ENCODE results near the gene MREG. TPM values are rescaled to one million over a fixed set of nuclear protein-coding genes. Genes with fewer than 3 reads are reported as not detected.
"Not testable (repeated sequence)": the region's sequence is repeated elsewhere in the genome, so short reads cannot be mapped to it uniquely, and the experiment has no call there.

Gene MREG
- total RNA-seq, 5 donors from 2014 or later (not counting 1 experiment from before 2014, with no cell fraction given) = 4.6 to 7.5 (median 6.3) TPM

GRCh38 chr2:215994911-215995310 lies 18.4 kb downstream of the MREG start:
- Histone ChIP-seq H3K4me3 (ENCODE audit: control insufficient read depth in 1 of 2, extremely low read depth in 1 of 2, low read length in 1 of 2) (no peak overlapping the region), H3K27ac (ENCODE audit: low read length) (no peak overlapping the region), H3K9me3 (no peaks in the 10 kb centered on the region), H3K27me3 (replicated peaks in 1 of 2; ENCODE audit: control insufficient read depth in 2 of 2, extremely low read depth in 1 of 2, insufficient read depth in 2 of 2, low read length in 1 of 2) (no peaks in the 10 kb centered on the region), H3K36me3 (ENCODE audit: control insufficient read depth in 2 of 2, extremely low read depth in 1 of 2, insufficient read depth in 1 of 2, low read length in 1 of 2) (peaks cover 0 to 7% of the 10 kb centered on the region in 2 donors), H3K4me1 (ENCODE audit: control insufficient read depth in 1 of 2, extremely low read depth in 1 of 2, insufficient read depth in 2 of 2, low read length in 2 of 2) (peaks cover 4 to 11% of the 10 kb centered on the region in 2 experiments)
- DNase-seq = no peak
- Mint-ChIP-seq H3K36me3 (peaks cover 71% of the 10 kb centered on the region), H3K27ac (no peak overlapping the region), H3K4me1 (peaks cover 9 to 10% (median 10%) of the 10 kb centered on the region in 3 donors), H3K9me3 (peaks cover 12 to 27% (median 18%) of the 10 kb centered on the region in 3 donors), H3K4me3 (no peak overlapping the region), H3K27me3 (no peaks in the 10 kb centered on the region)
- ChIA-PET POLR2A (no interaction called here), CTCF (interaction anchor here in 1 of 2 donors (0.5 kb wide), 1 partner anchor 11 kb away, joined by 3 read pairs; no protein-coding TSS in a partner anchor)
- ATAC-seq (replicated peaks in 1 of 4) = no peak
- WGBS (ENCODE audit: insufficient coverage) = 100% methylated on average over 1 of the region's 4 CpGs

GRCh38 chr2:215988556-215989207 lies 24.7 kb downstream of the MREG start:
- DNase-seq; H3K36me3 ChIP-seq (ENCODE audit: control insufficient read depth in 2 of 2, extremely low read depth in 1 of 2, insufficient read depth in 1 of 2, low read length in 1 of 2); H3K27ac Mint-ChIP-seq; H3K9me3 ChIP-seq; ATAC-seq (replicated peaks in 1 of 4); H3K27me3 Mint-ChIP-seq; H3K4me3 Mint-ChIP-seq; H3K4me1 Mint-ChIP-seq; H3K27ac ChIP-seq (ENCODE audit: low read length); POLR2A ChIA-PET; H3K27me3 ChIP-seq (replicated peaks in 1 of 2; ENCODE audit: control insufficient read depth in 2 of 2, extremely low read depth in 1 of 2, insufficient read depth in 2 of 2, low read length in 1 of 2); H3K4me1 ChIP-seq (ENCODE audit: control insufficient read depth in 1 of 2, extremely low read depth in 1 of 2, insufficient read depth in 2 of 2, low read length in 2 of 2); H3K4me3 ChIP-seq (ENCODE audit: control insufficient read depth in 1 of 2, extremely low read depth in 1 of 2, low read length in 1 of 2): not testable (repeated sequence)
- CTCF ChIA-PET = interaction anchor here in 1 of 2 donors (1.3 kb wide), 1 partner anchor 55 kb away, joined by 3 read pairs; no protein-coding TSS in a partner anchor
- Mint-ChIP-seq H3K36me3 (peaks cover 79% of the 10 kb centered on the region), H3K9me3 (peaks cover 12 to 37% (median 30%) of the 10 kb centered on the region in 3 donors)
- WGBS (ENCODE audit: insufficient coverage) = 100% methylated on average over 1 of the region's 5 CpGs

GRCh38 chr2:215985257-215985656 lies 28.1 kb downstream of the MREG start:
- peaks cover 57% of the 10 kb centered on the region for H3K36me3 Mint-ChIP-seq

GRCh38 chr2:215984661-215985060 lies 28.7 kb downstream of the MREG start:
- ChIA-PET POLR2A (interaction anchor here in 1 of 2 donors (0.6 kb wide), 1 partner anchor 678 kb away, joined by 3 read pairs; no protein-coding TSS in a partner anchor), CTCF (interaction anchor here in 1 of 2 donors (0.7 kb wide), 1 partner anchor 80 kb away, joined by 5 read pairs; no protein-coding TSS in a partner anchor)
- no peak overlapping the region for H3K4me3 ChIP-seq (ENCODE audit: control insufficient read depth in 1 of 2, extremely low read depth in 1 of 2, low read length in 1 of 2)
- peaks cover 0 to 9% of the 10 kb centered on the region in 2 experiments for H3K4me1 ChIP-seq (ENCODE audit: control insufficient read depth in 1 of 2, extremely low read depth in 1 of 2, insufficient read depth in 2 of 2, low read length in 2 of 2)
- 100% methylated on average over 1 of the region's 2 CpGs for WGBS (ENCODE audit: insufficient coverage)
- Mint-ChIP-seq H3K4me1 (peaks cover 6 to 14% (median 7%) of the 10 kb centered on the region in 3 donors), H3K27ac (no peak overlapping the region), H3K36me3 (peaks cover 51% of the 10 kb centered on the region), H3K27me3 (no peaks in the 10 kb centered on the region), H3K9me3 (peaks cover 0 to 12% (median 10%) of the 10 kb centered on the region in 3 donors), H3K4me3 (no peak overlapping the region)
- DNase-seq (no peak), ATAC-seq (replicated peaks in 1 of 4) (no peak)
- H3K36me3 ChIP-seq (ENCODE audit: control insufficient read depth in 2 of 2, extremely low read depth in 1 of 2, insufficient read depth in 1 of 2, low read length in 1 of 2) = peaks cover 0 to 11% of the 10 kb centered on the region in 2 donors
- no peaks in the 10 kb centered on the region for H3K27me3 ChIP-seq (replicated peaks in 1 of 2; ENCODE audit: control insufficient read depth in 2 of 2, extremely low read depth in 1 of 2, insufficient read depth in 2 of 2, low read length in 1 of 2)
- no peak overlapping the region for H3K27ac ChIP-seq (ENCODE audit: low read length)
- no peaks in the 10 kb centered on the region for H3K9me3 ChIP-seq

More at GRCh38 chr2:215985257-215985656, 28.1 kb downstream of the MREG start:
- Histone ChIP-seq H3K27me3 (replicated peaks in 1 of 2; ENCODE audit: control insufficient read depth in 2 of 2, extremely low read depth in 1 of 2, insufficient read depth in 2 of 2, low read length in 1 of 2) (no peaks in the 10 kb centered on the region), H3K27ac (ENCODE audit: low read length) (no peak overlapping the region), H3K9me3 (no peaks in the 10 kb centered on the region), H3K4me1 (ENCODE audit: control insufficient read depth in 1 of 2, extremely low read depth in 1 of 2, insufficient read depth in 2 of 2, low read length in 2 of 2) (peaks cover 0 to 5% of the 10 kb centered on the region in 2 experiments), H3K4me3 (ENCODE audit: control insufficient read depth in 1 of 2, extremely low read depth in 1 of 2, low read length in 1 of 2) (no peak overlapping the region), H3K36me3 (ENCODE audit: control insufficient read depth in 2 of 2, extremely low read depth in 1 of 2, insufficient read depth in 1 of 2, low read length in 1 of 2) (peaks cover 0 to 7% of the 10 kb centered on the region in 2 donors)
- ChIA-PET POLR2A (interaction anchor here (0.6 to 0.7 kb wide), 2 partner anchors 11 to 149 kb away, joined by 3 read pairs; no protein-coding TSS in a partner anchor), CTCF (interaction anchor here in 1 of 2 donors (0.5 to 1.5 kb wide), 3 partner anchors 20 to 37 kb away, joined by 3 to 4 read pairs (median 3); no protein-coding TSS in a partner anchor)
- DNase-seq (no peak), ATAC-seq (replicated peaks in 1 of 4) (no peak)
- no peak overlapping the region for H3K4me3 Mint-ChIP-seq
- peaks cover 0 to 14% (median 13%) of the 10 kb centered on the region in 3 donors for H3K9me3 Mint-ChIP-seq
- H3K4me1 Mint-ChIP-seq = peaks cover 2 to 8% (median 4%) of the 10 kb centered on the region in 3 donors
- no CpG with 5 or more reads among the region's 1 CpG for WGBS (ENCODE audit: insufficient coverage)
- H3K27me3 Mint-ChIP-seq = no peaks in the 10 kb centered on the region
- H3K27ac Mint-ChIP-seq = no peak overlapping the region

GRCh38 chr2:215983581-215984351 lies 29.6 kb downstream of the MREG start:
- Mint-ChIP-seq H3K27ac (no peak overlapping the region), H3K4me1 (peaks cover 6 to 15% (median 8%) of the 10 kb centered on the region in 3 donors), H3K27me3 (no peaks in the 10 kb centered on the region), H3K4me3 (no peak overlapping the region), H3K36me3 (peaks cover 42% of the 10 kb centered on the region), H3K9me3 (peaks cover 0 to 9% (median 5%) of the 10 kb centered on the region in 3 donors)
- no peak overlapping the region for H3K27ac ChIP-seq (ENCODE audit: low read length)
- POLR2A ChIA-PET = no interaction called here
- no peaks in the 10 kb centered on the region for H3K9me3 ChIP-seq
- CTCF ChIA-PET = no interaction called here
- no CpG with 5 or more reads among the region's 2 CpGs for WGBS (ENCODE audit: insufficient coverage)
- H3K4me3 ChIP-seq (ENCODE audit: control insufficient read depth in 1 of 2, extremely low read depth in 1 of 2, low read length in 1 of 2) = no peak overlapping the region
- peaks cover 0 to 9% of the 10 kb centered on the region in 2 experiments for H3K4me1 ChIP-seq (ENCODE audit: control insufficient read depth in 1 of 2, extremely low read depth in 1 of 2, insufficient read depth in 2 of 2, low read length in 2 of 2)
- no peaks in the 10 kb centered on the region for H3K27me3 ChIP-seq (replicated peaks in 1 of 2; ENCODE audit: control insufficient read depth in 2 of 2, extremely low read depth in 1 of 2, insufficient read depth in 2 of 2, low read length in 1 of 2)
- peaks cover 0 to 11% of the 10 kb centered on the region in 2 donors for H3K36me3 ChIP-seq (ENCODE audit: control insufficient read depth in 2 of 2, extremely low read depth in 1 of 2, insufficient read depth in 1 of 2, low read length in 1 of 2)
- no peak for DNase-seq
- ATAC-seq (replicated peaks in 1 of 4) = no peak

- Histone ChIP-seq H3K27me3 (replicated peaks in 1 of 2; ENCODE audit: control insufficient read depth in 2 of 2, extremely low read depth in 1 of 2, insufficient read depth in 2 of 2, low read length in 1 of 2) (no peaks in the 10 kb centered on the region), H3K4me1 (ENCODE audit: control insufficient read depth in 1 of 2, extremely low read depth in 1 of 2, insufficient read depth in 2 of 2, low read length in 2 of 2) (peaks cover 0 to 9% of the 10 kb centered on the region in 2 experiments), H3K4me3 (ENCODE audit: control insufficient read depth in 1 of 2, extremely low read depth in 1 of 2, low read length in 1 of 2) (no peak overlapping the region), H3K36me3 (ENCODE audit: control insufficient read depth in 2 of 2, extremely low read depth in 1 of 2, insufficient read depth in 1 of 2, low read length in 1 of 2) (peaks cover 0 to 11% of the 10 kb centered on the region in 2 donors), H3K27ac (ENCODE audit: low read length) (no peak overlapping the region), H3K9me3 (no peaks in the 10 kb centered on the region)
- peaks cover 0 to 9% (median 5%) of the 10 kb centered on the region in 3 donors for H3K9me3 Mint-ChIP-seq
- no peaks in the 10 kb centered on the region for H3K27me3 Mint-ChIP-seq
- ATAC-seq (replicated peaks in 1 of 4) (peak in 1 of 4 experiments; percentile 26), DNase-seq (no peak)
- WGBS (ENCODE audit: insufficient coverage) = 55% methylated on average over 3 of the region's 6 CpGs
- peaks cover 55% of the 10 kb centered on the region for H3K36me3 Mint-ChIP-seq
- H3K27ac Mint-ChIP-seq = peak overlapping the region in 1 of 2 donors; percentile 37
- no peak overlapping the region for H3K4me3 Mint-ChIP-seq
- peaks cover 11 to 21% (median 14%) of the 10 kb centered on the region in 3 donors for H3K4me1 Mint-ChIP-seq
- CTCF ChIA-PET = no interaction called here
- POLR2A ChIA-PET = no interaction called here
These were observed 30.9 kb downstream of the MREG start for GRCh38 chr2:215982465-215982875.

All from T-cell (primary cell).